Measurements from ENCODE around the gene DYNLT4. TPM values are rescaled to one million over a fixed set of nuclear protein-coding genes. Genes with fewer than 3 reads are reported as not detected.

DYNLT4 gene
- total RNA-seq, 1 donor = not detected

GRCh38 chr1:44835738-44836675 lies 28.9 kb upstream of the DYNLT4 start:
- no peak overlapping the region for H3K4me3 ChIP-seq (ENCODE audit: low read depth, low read length)
- TF ChIP-seq, protein P1, sequence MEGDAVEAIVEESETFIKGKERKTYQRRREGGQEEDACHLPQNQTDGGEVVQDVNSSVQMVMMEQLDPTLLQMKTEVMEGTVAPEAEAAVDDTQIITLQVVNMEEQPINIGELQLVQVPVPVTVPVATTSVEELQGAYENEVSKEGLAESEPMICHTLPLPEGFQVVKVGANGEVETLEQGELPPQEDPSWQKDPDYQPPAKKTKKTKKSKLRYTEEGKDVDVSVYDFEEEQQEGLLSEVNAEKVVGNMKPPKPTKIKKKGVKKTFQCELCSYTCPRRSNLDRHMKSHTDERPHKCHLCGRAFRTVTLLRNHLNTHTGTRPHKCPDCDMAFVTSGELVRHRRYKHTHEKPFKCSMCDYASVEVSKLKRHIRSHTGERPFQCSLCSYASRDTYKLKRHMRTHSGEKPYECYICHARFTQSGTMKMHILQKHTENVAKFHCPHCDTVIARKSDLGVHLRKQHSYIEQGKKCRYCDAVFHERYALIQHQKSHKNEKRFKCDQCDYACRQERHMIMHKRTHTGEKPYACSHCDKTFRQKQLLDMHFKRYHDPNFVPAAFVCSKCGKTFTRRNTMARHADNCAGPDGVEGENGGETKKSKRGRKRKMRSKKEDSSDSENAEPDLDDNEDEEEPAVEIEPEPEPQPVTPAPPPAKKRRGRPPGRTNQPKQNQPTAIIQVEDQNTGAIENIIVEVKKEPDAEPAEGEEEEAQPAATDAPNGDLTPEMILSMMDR (IDR thresholded peaks at IDR 0.05; ENCODE audit: insufficient read depth, low read length) = peak; percentile 89
- DNase-seq (ENCODE audit: low read depth) = peak; percentile 93

DNA sequence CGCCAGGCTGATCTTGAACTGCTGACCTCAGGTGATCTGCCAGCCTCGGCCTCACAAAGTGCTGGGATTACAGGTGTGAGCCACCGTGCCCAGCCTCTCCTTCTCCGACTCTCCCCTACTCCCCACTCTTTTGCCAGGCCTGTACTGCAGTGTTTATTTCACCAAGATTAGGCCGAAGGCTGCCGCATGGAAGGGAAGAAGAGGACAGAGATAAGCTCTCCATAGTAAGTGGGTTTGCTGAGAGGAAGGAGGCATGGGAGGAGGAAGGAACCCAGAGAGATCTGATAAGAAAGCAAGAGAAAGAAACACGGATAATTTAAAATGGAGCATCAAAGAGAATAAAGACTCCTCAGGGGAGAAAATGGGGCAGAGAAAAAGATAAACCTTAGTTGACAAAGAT lies 27.2 kb upstream of the DYNLT4 start:
- DNase-seq (ENCODE audit: low read depth) = no peak
- H3K4me3 ChIP-seq (ENCODE audit: low read depth, low read length) = no peak overlapping the region
- TF ChIP-seq, protein P1 (IDR thresholded peaks at IDR 0.05; ENCODE audit: insufficient read depth, low read length) = no peak

DNA sequence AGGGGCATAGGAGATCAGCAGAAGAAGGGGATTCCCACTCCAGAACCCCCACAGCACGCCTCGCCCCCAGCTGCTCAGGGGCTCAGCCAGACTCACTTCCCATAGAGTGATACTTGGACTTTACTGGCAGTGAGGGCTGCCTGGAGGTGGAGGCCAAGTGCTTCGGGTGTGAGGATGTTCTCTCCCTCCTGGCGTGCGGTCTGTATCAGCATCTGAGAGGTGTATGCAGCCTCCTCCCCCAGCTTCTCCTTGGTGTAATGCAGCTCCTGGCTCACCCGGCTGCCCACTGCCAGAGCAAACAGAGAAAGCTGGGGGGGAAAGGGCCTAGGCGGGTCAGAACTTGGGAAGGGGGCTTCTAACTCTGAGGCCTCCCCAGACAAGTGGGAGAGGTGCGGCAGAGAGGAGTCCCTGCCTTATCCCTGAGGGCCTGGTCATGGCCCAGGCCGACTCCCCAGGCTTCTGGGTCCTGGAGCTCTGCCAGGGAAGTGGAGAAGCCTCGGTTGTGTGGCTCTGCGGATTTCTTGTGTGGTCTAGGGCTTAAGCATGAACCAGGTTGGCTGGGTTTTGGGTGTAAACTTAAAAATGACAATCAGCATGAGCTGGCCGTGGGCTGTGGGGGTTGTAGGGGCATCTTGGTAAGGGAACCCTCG lies 25.0 kb upstream of the DYNLT4 start:
- no peak for DNase-seq (ENCODE audit: low read depth)

DNA sequence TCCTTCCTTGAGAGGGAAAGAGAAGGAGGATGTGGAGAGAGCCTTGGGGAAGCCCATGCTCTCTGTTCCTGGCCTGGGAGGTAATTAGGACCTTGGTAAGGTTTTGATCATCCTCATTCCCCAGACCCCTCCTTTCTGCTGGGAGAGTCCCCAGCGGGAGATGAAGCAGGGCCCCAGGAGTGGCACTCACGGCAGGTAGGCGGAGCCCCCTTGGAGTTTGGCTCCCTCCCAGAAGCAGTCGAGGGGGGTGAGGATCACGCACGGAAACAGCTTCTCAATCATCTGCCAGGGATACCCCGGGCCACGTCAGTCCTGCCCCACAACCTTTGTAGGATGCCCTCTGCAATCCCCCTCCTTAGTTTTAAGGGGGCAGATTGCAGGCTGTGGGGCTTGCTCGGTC lies 24.4 kb upstream of the DYNLT4 start:
- DNase-seq (ENCODE audit: low read depth) = no peak
- TF ChIP-seq, protein P1 (IDR thresholded peaks at IDR 0.05; ENCODE audit: insufficient read depth, low read length) = no peak
- H3K4me3 ChIP-seq (ENCODE audit: low read depth, low read length) = no peak overlapping the region

More for the DNA sequence above, 25.0 kb upstream of the DYNLT4 start:
- no peak overlapping the region for H3K4me3 ChIP-seq (ENCODE audit: low read depth, low read length)
- TF ChIP-seq, protein P1 (IDR thresholded peaks at IDR 0.05; ENCODE audit: insufficient read depth, low read length) = no peak

GRCh38 chr1:44830900-44831304 lies 23.8 kb upstream of the DYNLT4 start:
- DNase-seq (ENCODE audit: low read depth) = no peak
- no peak overlapping the region for H3K4me3 ChIP-seq (ENCODE audit: low read depth, low read length)
- TF ChIP-seq, protein P1 (IDR thresholded peaks at IDR 0.05; ENCODE audit: insufficient read depth, low read length) = no peak

GRCh38 chr1:44829506-44830384 lies 22.6 kb upstream of the DYNLT4 start:
- TF ChIP-seq, protein P1 (IDR thresholded peaks at IDR 0.05; ENCODE audit: insufficient read depth, low read length) = no peak
- no peak for DNase-seq (ENCODE audit: low read depth)
- H3K4me3 ChIP-seq (ENCODE audit: low read depth, low read length) = no peak overlapping the region
